Sigmoid colon (tissue), 4 donors: ENCODE results near the gene B4GALT3.

Experiments used
- POLR2A ChIP-seq, 2 donors: fragments of 450-650 bp; IDR thresholded peaks; one replicate each; pipeline ENCODE4 v1.6.1; 2016; ENCODE audit warnings: antibody characterized with exemption in 2 of 2, mild to moderate bottlenecking in 2 of 2, moderate library complexity in 2 of 2
- POLR2AphosphoS5 ChIP-seq, 4 donors: sonication (generic); formaldehyde crosslinking; IDR thresholded peaks; one replicate each; pipeline ENCODE4 v1.6.1; 2017; ENCODE audit warnings: antibody characterized with exemption in 4 of 4
- TF ChIP-seq, protein P1 (sequence below), 4 experiments: fragments of 450-650 bp in 3 of 4; fragments of 200-600 bp in 1 of 4; IDR thresholded peaks; one replicate each; pipeline ENCODE4 v1.5.1; 2016 to 2019; ENCODE audit warnings: antibody characterized with exemption in 4 of 4, mild to moderate bottlenecking in 3 of 4, moderate library complexity in 2 of 4

DNA sequence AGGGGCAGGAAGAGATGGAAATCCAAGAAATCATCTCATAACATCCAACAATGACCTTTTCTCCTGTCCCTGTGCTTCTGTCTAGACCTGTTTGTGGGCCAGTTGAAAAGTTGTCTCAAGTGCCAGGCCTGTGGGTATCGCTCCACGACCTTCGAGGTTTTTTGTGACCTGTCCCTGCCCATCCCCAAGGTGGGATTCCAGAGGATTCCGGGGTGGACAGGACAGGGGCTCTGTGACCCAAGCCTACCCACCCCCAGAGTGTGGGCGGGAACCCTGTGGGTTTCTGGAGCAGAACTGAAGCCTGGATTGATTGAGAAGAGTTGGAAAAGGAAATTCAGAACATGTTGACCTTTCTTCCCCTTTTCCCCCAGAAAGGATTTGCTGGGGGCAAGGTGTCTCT, 13.5 kb downstream of the B4GALT3 start:
- TF ChIP-seq POLR2AphosphoS5 (IDR thresholded peaks at IDR 0.05) (no peak), POLR2A (IDR thresholded peaks at IDR 0.05) (no peak)
- TF ChIP-seq, protein P1, sequence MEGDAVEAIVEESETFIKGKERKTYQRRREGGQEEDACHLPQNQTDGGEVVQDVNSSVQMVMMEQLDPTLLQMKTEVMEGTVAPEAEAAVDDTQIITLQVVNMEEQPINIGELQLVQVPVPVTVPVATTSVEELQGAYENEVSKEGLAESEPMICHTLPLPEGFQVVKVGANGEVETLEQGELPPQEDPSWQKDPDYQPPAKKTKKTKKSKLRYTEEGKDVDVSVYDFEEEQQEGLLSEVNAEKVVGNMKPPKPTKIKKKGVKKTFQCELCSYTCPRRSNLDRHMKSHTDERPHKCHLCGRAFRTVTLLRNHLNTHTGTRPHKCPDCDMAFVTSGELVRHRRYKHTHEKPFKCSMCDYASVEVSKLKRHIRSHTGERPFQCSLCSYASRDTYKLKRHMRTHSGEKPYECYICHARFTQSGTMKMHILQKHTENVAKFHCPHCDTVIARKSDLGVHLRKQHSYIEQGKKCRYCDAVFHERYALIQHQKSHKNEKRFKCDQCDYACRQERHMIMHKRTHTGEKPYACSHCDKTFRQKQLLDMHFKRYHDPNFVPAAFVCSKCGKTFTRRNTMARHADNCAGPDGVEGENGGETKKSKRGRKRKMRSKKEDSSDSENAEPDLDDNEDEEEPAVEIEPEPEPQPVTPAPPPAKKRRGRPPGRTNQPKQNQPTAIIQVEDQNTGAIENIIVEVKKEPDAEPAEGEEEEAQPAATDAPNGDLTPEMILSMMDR (IDR thresholded peaks at IDR 0.05): no peak
